ENCODE measurements around the gene HSD3B1. TPM values are rescaled to one million over a fixed set of nuclear protein-coding genes. Genes with fewer than 3 reads are reported as not detected.

Gene HSD3B1
- total RNA-seq, 1 experiment from 2014 or later, result 0.39 TPM

DNA sequence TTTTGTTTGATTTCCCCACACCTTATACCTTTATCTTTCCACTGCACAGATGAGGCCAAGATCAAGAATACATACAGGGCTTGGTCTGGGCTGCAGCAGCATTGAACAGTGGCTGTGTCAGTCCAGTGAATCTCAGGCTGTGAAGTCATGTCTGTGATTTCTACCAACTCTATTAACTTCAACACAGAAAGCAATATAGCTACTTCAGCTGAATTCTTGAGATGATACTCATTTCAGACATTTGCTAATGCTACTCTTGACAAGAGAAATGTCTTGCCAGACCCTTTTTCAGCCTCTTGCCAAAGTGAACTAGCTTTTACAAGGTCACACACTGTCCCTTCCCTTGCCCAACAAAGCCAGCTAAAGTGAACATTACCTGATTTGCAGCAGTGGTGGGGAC is 25.1 kb upstream of the HSD3B1 start:
- Histone ChIP-seq H4K20me1 (ENCODE audit: insufficient read depth) (no peaks in the 10 kb centered on the region), H3K27me3 (ENCODE audit: insufficient read depth, low read depth) (no peaks in the 10 kb centered on the region), H3K4me3 (no peak overlapping the region), H3K4me2 (no peak overlapping the region), H3K36me3 (ENCODE audit: low read depth) (no peaks in the 10 kb centered on the region), H2AFZ (no peak overlapping the region), H3K27ac (no peak overlapping the region), H3K9me2 (ENCODE audit: insufficient read depth) (no peaks in the 10 kb centered on the region), H3F3A (ENCODE audit: insufficient read depth, low read depth) (no peaks in the 10 kb centered on the region), H3K9me3 (ENCODE audit: insufficient read depth, low read depth) (no peaks in the 10 kb centered on the region), H3K4me1 (replicated peaks; ENCODE audit: insufficient read depth) (no peaks in the 10 kb centered on the region), H3K79me2 (ENCODE audit: low read depth) (no peaks in the 10 kb centered on the region)
- DNase-seq, result no peak
- no peak for TF ChIP-seq EZH2 (IDR thresholded peaks at IDR 0.05; ENCODE audit: low read depth)
- TF ChIP-seq, protein P1, sequence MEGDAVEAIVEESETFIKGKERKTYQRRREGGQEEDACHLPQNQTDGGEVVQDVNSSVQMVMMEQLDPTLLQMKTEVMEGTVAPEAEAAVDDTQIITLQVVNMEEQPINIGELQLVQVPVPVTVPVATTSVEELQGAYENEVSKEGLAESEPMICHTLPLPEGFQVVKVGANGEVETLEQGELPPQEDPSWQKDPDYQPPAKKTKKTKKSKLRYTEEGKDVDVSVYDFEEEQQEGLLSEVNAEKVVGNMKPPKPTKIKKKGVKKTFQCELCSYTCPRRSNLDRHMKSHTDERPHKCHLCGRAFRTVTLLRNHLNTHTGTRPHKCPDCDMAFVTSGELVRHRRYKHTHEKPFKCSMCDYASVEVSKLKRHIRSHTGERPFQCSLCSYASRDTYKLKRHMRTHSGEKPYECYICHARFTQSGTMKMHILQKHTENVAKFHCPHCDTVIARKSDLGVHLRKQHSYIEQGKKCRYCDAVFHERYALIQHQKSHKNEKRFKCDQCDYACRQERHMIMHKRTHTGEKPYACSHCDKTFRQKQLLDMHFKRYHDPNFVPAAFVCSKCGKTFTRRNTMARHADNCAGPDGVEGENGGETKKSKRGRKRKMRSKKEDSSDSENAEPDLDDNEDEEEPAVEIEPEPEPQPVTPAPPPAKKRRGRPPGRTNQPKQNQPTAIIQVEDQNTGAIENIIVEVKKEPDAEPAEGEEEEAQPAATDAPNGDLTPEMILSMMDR (conservative IDR thresholded peaks at IDR 0.05), result no peak
- no TSS peak for BruUV-seq (replicated peaks)
- ChIA-PET POLR2A (ENCODE audit: unreplicated experiment) (no interaction called here), CTCF (interaction anchor here (0.8 kb wide), 1 partner anchor 391 kb away, joined by 3 read pairs; no protein-coding TSS in a partner anchor)
- intact Hi-C loops (cut with micrococcal nuclease; ENCODE audit: unreplicated experiment), result no loop called here

DNA sequence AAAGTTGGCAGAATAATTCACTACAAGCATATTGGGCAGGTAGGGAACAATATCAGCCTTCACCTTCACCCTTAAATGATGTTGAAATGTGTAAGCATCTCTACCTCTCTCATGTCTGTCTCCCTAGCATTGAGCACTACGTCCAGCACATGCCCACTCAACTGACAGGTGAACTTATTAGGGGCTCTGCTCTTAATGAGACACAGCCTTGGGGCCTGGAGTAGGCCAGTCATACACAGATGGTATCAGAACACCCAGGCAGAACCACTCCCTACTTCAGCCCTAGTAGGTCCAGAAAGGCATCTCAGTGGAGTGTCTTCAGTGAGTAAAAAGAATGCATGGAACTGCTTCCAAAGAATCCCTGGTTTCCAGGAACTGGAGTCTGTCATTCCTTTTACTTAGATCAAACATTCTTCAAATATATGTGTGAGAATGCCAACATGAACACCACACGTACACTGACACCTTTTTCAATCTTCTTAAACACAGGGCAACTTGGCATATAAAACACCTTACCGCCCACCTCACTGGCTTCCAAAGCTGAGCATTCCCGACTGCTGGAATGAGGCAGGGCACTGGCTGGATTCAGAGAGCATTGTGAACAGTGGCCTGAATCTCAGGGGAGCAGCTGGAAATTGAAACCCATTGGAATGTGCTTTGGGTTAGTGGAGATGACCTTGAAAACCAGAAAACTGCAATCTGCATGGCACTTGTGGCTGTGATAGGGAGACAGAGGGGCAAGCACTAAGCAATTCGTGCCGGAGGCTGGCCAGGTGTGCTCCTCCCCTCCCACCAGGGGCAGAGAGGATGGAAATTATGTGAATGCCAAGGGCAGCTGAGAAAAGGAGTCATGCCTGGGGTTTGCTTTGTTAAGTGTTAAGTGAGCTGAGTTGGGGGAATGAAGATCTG is 24.2 kb upstream of the HSD3B1 start:
- H3K27ac ChIP-seq, result no peak overlapping the region
- no peaks in the 10 kb centered on the region for H3K79me2 ChIP-seq (ENCODE audit: low read depth)
- no peaks in the 10 kb centered on the region for H3K36me3 ChIP-seq (ENCODE audit: low read depth)
- no peak overlapping the region for H3K4me2 ChIP-seq
- POLR2A ChIA-PET (ENCODE audit: unreplicated experiment), result no interaction called here
- no peak overlapping the region for H3K4me3 ChIP-seq
- H3F3A ChIP-seq (ENCODE audit: insufficient read depth, low read depth), result no peaks in the 10 kb centered on the region
- no peak for DNase-seq
- H4K20me1 ChIP-seq (ENCODE audit: insufficient read depth), result no peaks in the 10 kb centered on the region
- H2AFZ ChIP-seq, result no peak overlapping the region
- H3K4me1 ChIP-seq (replicated peaks; ENCODE audit: insufficient read depth), result no peaks in the 10 kb centered on the region
- TF ChIP-seq, protein P1 (conservative IDR thresholded peaks at IDR 0.05), result no peak
- TF ChIP-seq EZH2 (IDR thresholded peaks at IDR 0.05; ENCODE audit: low read depth), result no peak
- H3K27me3 ChIP-seq (ENCODE audit: insufficient read depth, low read depth), result no peaks in the 10 kb centered on the region
- H3K9me3 ChIP-seq (ENCODE audit: insufficient read depth, low read depth), result no peaks in the 10 kb centered on the region
- no TSS peak for BruUV-seq (replicated peaks)
- intact Hi-C loops (cut with micrococcal nuclease; ENCODE audit: unreplicated experiment), result no loop called here
- H3K9me2 ChIP-seq (ENCODE audit: insufficient read depth), result no peaks in the 10 kb centered on the region
- CTCF ChIA-PET, result interaction anchor here (0.8 kb wide), 1 partner anchor 390 kb away, joined by 3 read pairs; no protein-coding TSS in a partner anchor

DNA sequence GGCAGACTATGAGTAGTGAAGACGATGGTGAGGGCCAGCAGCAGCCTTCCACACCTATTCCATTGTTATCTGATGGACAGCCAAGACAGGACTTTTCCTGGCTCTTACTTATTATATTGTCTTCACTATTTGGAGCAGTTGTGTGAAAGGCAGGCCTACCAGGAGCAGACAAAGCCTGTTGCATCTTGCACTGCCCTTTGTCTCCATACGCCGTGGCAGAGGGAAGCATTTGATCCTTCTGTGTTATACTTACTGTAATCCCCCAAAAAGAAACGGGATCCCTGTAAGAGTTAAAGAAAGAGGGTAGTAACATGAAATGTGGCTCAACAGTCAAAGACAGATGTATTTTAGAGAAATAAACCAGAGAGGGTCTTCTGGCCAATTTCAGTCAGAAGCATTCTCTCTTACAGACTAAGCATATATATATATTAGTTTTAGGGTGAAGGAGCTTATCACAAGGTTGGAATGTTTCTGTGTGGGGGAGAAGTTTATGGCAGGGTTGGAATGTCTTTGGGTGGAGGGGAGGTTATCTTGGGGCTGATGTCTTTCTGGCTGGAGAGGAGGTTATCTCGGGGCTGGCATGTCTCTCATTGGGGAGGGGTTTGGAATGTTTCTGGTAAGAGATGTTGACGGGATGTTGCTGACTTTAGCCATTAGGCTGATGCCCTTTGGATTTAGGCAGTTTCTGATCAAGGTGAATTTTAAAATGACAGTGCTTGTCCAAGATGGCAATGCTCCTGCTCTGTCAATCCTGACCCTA is 23.4 kb upstream of the HSD3B1 start:
- H3K79me2 ChIP-seq (ENCODE audit: low read depth), result no peaks in the 10 kb centered on the region

More for the DNA sequence above, 23.4 kb upstream of the HSD3B1 start:
- Histone ChIP-seq H3K4me2 (no peak overlapping the region), H2AFZ (no peak overlapping the region), H3K9me3 (ENCODE audit: insufficient read depth, low read depth) (no peaks in the 10 kb centered on the region), H3K4me1 (replicated peaks; ENCODE audit: insufficient read depth) (no peaks in the 10 kb centered on the region), H3K36me3 (ENCODE audit: low read depth) (no peaks in the 10 kb centered on the region), H3K27ac (no peak overlapping the region), H3K27me3 (ENCODE audit: insufficient read depth, low read depth) (no peaks in the 10 kb centered on the region), H3K9me2 (ENCODE audit: insufficient read depth) (no peaks in the 10 kb centered on the region), H4K20me1 (ENCODE audit: insufficient read depth) (no peaks in the 10 kb centered on the region), H3K4me3 (no peak overlapping the region), H3F3A (ENCODE audit: insufficient read depth, low read depth) (no peaks in the 10 kb centered on the region)
- POLR2A ChIA-PET (ENCODE audit: unreplicated experiment), result no interaction called here
- intact Hi-C loops (cut with micrococcal nuclease; ENCODE audit: unreplicated experiment), result no loop called here
- no TSS peak for BruUV-seq (replicated peaks)
- no peak for DNase-seq
- CTCF ChIA-PET, result no interaction called here
- TF ChIP-seq, protein P1 (conservative IDR thresholded peaks at IDR 0.05), result no peak
- TF ChIP-seq EZH2 (IDR thresholded peaks at IDR 0.05; ENCODE audit: low read depth), result no peak

Data from PC-9 (cell line).